ENCODE results near the gene BGN. TPM values are rescaled to one million over a fixed set of nuclear protein-coding genes. Genes with fewer than 3 reads are reported as not detected.

Gene BGN
- total and polyA plus RNA-seq, 2 donors (not counting 1 experiment from before 2014, with no cell fraction given): not detected

GRCh38 chrX:153457827-153458466, 36.8 kb upstream of the BGN start:
- Histone ChIP-seq H3K4me3 (ENCODE audit: control extremely low read depth in 1 of 5, extremely low read depth in 1 of 5, insufficient read depth in 1 of 5, low read depth in 2 of 5, low read length in 4 of 5) (no peak overlapping the region), H2AFZ (ENCODE audit: insufficient read depth, low read depth, low read length, poor library complexity, severe bottlenecking) (no peak overlapping the region), H3K36me3 (replicated peaks in 1 of 2; ENCODE audit: control extremely low read depth in 1 of 2, control insufficient read depth in 1 of 2, extremely low read depth in 1 of 2, insufficient read depth in 2 of 2, low read length in 1 of 2) (peaks cover 0 to 4% of the 10 kb centered on the region in 2 experiments), H3K4me1 (ENCODE audit: control insufficient read depth in 2 of 2, insufficient read depth in 2 of 2, low read length in 2 of 2) (no peaks in the 10 kb centered on the region), H3K9me3 (ENCODE audit: control extremely low read depth in 1 of 3, control insufficient read depth in 2 of 3, insufficient read depth in 1 of 3, low read length in 2 of 3) (no peaks in the 10 kb centered on the region), H3K4me2 (replicated peaks; ENCODE audit: low read depth, low read length, poor library complexity, severe bottlenecking) (no peak overlapping the region), H3K9ac (ENCODE audit: low read length) (no peak overlapping the region), H4K20me1 (ENCODE audit: control insufficient read depth, insufficient read depth, low read length, poor library complexity, severe bottlenecking) (no peaks in the 10 kb centered on the region), H3K27ac (ENCODE audit: low read length in 2 of 2) (no peak overlapping the region), H3K79me2 (ENCODE audit: control insufficient read depth, insufficient read depth, low read length) (no peaks in the 10 kb centered on the region), H3K27me3 (replicated peaks in 1 of 4; ENCODE audit: control extremely low read depth in 1 of 4, control insufficient read depth in 3 of 4, insufficient read depth in 4 of 4, low read length in 3 of 4) (no peaks in the 10 kb centered on the region)
- H3K27me3 Mint-ChIP-seq: no peaks in the 10 kb centered on the region
- no peaks in the 10 kb centered on the region for H3K4me1 Mint-ChIP-seq
- H3K27ac Mint-ChIP-seq: no peak overlapping the region
- 89% methylated on average over 6 of the region's 17 CpGs for WGBS (ENCODE audit: insufficient coverage)
- POLR2A ChIA-PET: no interaction called here
- intact Hi-C loops (cut with micrococcal nuclease): no loop called here
- DNase-seq (no peak), ATAC-seq (ENCODE audit: low read depth) (no peak)
- no peaks in the 10 kb centered on the region for H3K9me3 Mint-ChIP-seq (ENCODE audit: insufficient read depth)
- TF ChIP-seq EZH2 (IDR thresholded peaks at IDR 0.05; ENCODE audit: borderline replicate concordance, insufficient read depth, low read depth, low read length, poor library complexity, severe bottlenecking) (no peak), CTCF (IDR thresholded peaks at IDR 0.05) (no peak)
- no peak overlapping the region for H3K4me3 Mint-ChIP-seq
- CTCF ChIA-PET: interaction anchor here (0.8 kb wide), 1 partner anchor 13 kb away, joined by 4 read pairs; the partner anchor contains the start of gene HAUS7

GRCh38 chrX:153458476-153458875, 36.3 kb upstream of the BGN start:
- H3K9me3 ChIP-seq (ENCODE audit: control extremely low read depth in 1 of 3, control insufficient read depth in 2 of 3, insufficient read depth in 1 of 3, low read length in 2 of 3): no peaks in the 10 kb centered on the region
- no peak for ATAC-seq (ENCODE audit: low read depth)
- Mint-ChIP-seq H3K27me3 (no peaks in the 10 kb centered on the region), H3K4me3 (no peak overlapping the region), H3K9me3 (ENCODE audit: insufficient read depth) (no peaks in the 10 kb centered on the region), H3K4me1 (no peaks in the 10 kb centered on the region), H3K27ac (no peak overlapping the region)
- TF ChIP-seq CTCF (IDR thresholded peaks at IDR 0.05) (no peak), EZH2 (IDR thresholded peaks at IDR 0.05; ENCODE audit: borderline replicate concordance, insufficient read depth, low read depth, low read length, poor library complexity, severe bottlenecking) (no peak)
- H3K9ac ChIP-seq (ENCODE audit: low read length): no peak overlapping the region
- no peaks in the 10 kb centered on the region for H4K20me1 ChIP-seq (ENCODE audit: control insufficient read depth, insufficient read depth, low read length, poor library complexity, severe bottlenecking)
- no peak for DNase-seq
- no peak overlapping the region for H3K4me3 ChIP-seq (ENCODE audit: control extremely low read depth in 1 of 5, extremely low read depth in 1 of 5, insufficient read depth in 1 of 5, low read depth in 2 of 5, low read length in 4 of 5)
- intact Hi-C loops (cut with micrococcal nuclease): no loop called here
- H3K79me2 ChIP-seq (ENCODE audit: control insufficient read depth, insufficient read depth, low read length): no peaks in the 10 kb centered on the region
- H3K27ac ChIP-seq (ENCODE audit: low read length in 2 of 2): no peak overlapping the region
- no peak overlapping the region for H3K4me2 ChIP-seq (replicated peaks; ENCODE audit: low read depth, low read length, poor library complexity, severe bottlenecking)
- WGBS (ENCODE audit: insufficient coverage): 100% methylated on average over 2 of the region's 4 CpGs
- ChIA-PET CTCF (no interaction called here), POLR2A (no interaction called here)
- no peaks in the 10 kb centered on the region for H3K4me1 ChIP-seq (ENCODE audit: control insufficient read depth in 2 of 2, insufficient read depth in 2 of 2, low read length in 2 of 2)
- H2AFZ ChIP-seq (ENCODE audit: insufficient read depth, low read depth, low read length, poor library complexity, severe bottlenecking): no peak overlapping the region
- no peaks in the 10 kb centered on the region for H3K27me3 ChIP-seq (replicated peaks in 1 of 4; ENCODE audit: control extremely low read depth in 1 of 4, control insufficient read depth in 3 of 4, insufficient read depth in 4 of 4, low read length in 3 of 4)
- peaks cover 0 to 4% of the 10 kb centered on the region in 2 experiments for H3K36me3 ChIP-seq (replicated peaks in 1 of 2; ENCODE audit: control extremely low read depth in 1 of 2, control insufficient read depth in 1 of 2, extremely low read depth in 1 of 2, insufficient read depth in 2 of 2, low read length in 1 of 2)
